ENCODE data around the gene RNU6-1.

Gene RNU6-1

GRCh38 chr15:67832031-67832551 lies 7.8 kb downstream of the RNU6-1 start:
- DNase-seq = peak in 1 of 3 experiments; percentile 56

GRCh38 chr15:67831363-67831762 lies 8.5 kb downstream of the RNU6-1 start:
- DNase-seq = no peak

GRCh38 chr15:67829647-67830504 lies 10.0 kb downstream of the RNU6-1 start:
- no peak for DNase-seq

GRCh38 chr15:67828969-67829646 lies 10.7 kb downstream of the RNU6-1 start:
- no peak for DNase-seq

- DNase-seq = no peak
Measured at GRCh38 chr15:67828278-67828968, 11.4 kb downstream of the RNU6-1 start.

- DNase-seq = no peak
Measured at GRCh38 chr15:67827562-67828277, 12.1 kb downstream of the RNU6-1 start.

GRCh38 chr15:67826717-67827561 lies 12.9 kb downstream of the RNU6-1 start:
- DNase-seq = no peak

- DNase-seq = peak in 2 of 3 experiments; percentile 55 to 68
Measured at GRCh38 chr15:67825881-67826716, 13.7 kb downstream of the RNU6-1 start.

- DNase-seq = peak in 2 of 3 experiments; percentile 47 to 59
Measured at GRCh38 chr15:67824976-67825880, 14.6 kb downstream of the RNU6-1 start, which contains the start of gene SKOR1. SKOR1 (plus strand) TSS chr15:67825509; CDS start chr15:67825603, 94 bp downstream.

- DNase-seq = peak in 1 of 3 experiments; percentile 42
Measured at GRCh38 chr15:67824197-67824968, 15.5 kb downstream of the RNU6-1 start.

- DNase-seq = peak; percentile 6 to 82 (median 79)
Measured at GRCh38 chr15:67823314-67824196, 16.3 kb downstream of the RNU6-1 start.

GRCh38 chr15:67822537-67823313 lies 17.1 kb downstream of the RNU6-1 start:
- DNase-seq = peak in 2 of 3 experiments; percentile 77 to 79

- peak in 2 of 3 experiments; percentile 85 to 93 for DNase-seq
Measured at GRCh38 chr15:67821784-67822440, 17.9 kb downstream of the RNU6-1 start.

GRCh38 chr15:67820992-67821783 lies 18.7 kb downstream of the RNU6-1 start:
- peak in 1 of 3 experiments; percentile 51 for DNase-seq

Data from NCI-H1417 (cell line).